GM19452 (cell line): Measurements from ENCODE around the gene GET4.

Experiments
- ATAC-seq: cut with Tn5 transposase; IDR thresholded peaks from one replicate; pipeline ENCODE4 v1.9.1; 2021; ENCODE audit not compliant: unreplicated experiment

GET4 gene

GRCh38 chr7:885261-885892, 9.0 kb downstream of the GET4 start:
- ATAC-seq = no peak

DNA sequence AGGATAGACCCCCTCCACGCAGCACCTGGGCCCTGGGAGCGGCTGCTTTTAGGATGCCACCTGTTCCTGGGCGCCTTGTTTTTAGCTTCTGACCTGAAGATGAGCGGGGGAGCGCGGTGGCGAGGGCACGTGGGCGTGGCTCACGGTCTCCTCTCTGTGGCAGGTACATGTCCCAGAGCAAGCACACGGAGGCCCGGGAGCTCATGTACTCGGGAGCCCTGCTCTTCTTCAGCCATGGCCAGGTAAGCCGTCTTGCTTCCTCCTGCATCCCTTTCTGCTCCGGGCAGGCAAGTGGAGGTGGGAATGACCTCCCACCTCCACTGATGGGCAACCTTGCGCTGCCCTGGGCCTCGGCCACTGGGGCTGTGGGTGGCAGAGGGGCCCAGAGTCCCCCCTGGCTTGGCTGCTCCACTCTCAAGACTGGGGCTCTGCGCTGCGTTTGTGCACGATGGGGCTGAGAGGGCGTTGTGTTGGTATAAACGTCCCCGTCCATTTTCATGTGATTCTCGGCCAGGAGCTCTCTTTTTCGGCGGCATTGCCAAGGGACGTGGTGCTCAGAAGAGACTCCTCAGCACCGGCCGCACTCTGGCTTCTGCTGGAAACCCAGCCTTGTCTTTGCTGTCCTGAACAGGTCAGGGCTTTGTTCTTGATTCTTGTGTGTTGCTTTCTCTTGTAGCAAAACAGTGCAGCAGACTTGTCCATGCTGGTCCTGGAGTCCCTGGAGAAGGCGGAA, 9.7 kb downstream of the GET4 start:
- ATAC-seq = no peak

DNA sequence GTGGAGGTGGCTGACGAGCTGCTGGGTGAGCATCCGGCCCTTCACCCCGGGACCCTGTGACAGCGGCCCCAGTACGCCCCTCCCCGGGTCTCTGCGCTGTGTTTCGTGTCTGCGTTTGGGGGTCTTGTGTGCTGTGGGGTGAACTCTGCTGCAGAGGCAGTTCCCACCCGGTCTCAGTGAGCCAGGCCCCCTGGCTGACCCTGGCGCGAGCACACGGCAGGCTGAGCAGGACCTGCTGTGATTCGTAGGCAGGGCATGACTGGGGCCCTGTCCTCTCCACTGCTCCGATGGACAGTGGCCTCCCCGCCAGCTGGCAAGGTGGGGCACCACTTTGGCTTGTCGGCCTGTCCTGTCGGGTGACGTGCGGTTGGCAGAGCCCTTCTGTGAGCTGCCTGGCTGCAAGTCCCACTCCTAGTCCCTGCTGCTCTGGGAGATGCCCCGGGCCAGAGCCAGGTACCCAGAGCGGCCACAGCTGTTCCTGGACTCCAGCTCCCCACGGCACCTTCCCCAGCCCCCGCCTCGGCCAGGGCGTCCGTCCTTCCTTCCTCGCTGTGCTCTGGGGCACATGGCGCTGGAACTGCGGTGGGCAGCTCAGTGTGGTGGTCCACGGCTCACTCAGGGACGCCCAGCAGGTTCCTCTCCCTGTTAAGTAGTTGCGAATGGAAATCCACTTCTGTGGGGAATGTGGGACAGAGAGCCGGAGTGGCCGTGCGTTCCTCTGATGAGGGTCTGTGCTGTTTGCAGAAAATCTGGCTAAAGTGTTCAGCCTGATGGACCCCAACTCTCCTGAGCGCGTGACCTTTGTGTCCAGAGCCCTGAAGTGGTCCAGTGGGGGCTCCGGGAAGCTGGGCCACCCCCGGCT, 10.5 kb downstream of the GET4 start:
- ATAC-seq = no peak

GRCh38 chr7:887488-887820, 11.1 kb downstream of the GET4 start:
- no peak for ATAC-seq

GRCh38 chr7:888081-889024, 12.0 kb downstream of the GET4 start:
- no peak for ATAC-seq

DNA sequence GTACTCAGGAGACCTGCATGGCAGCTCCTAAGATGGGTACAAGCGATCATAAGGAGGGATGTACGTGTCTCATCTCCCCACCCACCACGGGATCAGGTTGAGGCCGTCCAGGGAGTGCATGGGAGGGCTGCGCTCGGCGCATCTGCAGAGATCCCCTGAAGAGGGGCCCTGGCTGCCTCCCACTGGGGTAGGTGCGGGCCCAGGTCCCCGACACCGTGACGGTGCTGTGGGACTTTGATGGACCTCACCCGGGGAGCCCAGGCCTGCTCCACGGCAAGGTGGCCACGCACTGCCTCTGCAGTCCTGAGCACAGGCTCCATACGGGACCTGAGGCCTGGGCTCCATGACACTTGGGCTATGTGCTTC, 12.7 kb downstream of the GET4 start:
- no peak for ATAC-seq

DNA sequence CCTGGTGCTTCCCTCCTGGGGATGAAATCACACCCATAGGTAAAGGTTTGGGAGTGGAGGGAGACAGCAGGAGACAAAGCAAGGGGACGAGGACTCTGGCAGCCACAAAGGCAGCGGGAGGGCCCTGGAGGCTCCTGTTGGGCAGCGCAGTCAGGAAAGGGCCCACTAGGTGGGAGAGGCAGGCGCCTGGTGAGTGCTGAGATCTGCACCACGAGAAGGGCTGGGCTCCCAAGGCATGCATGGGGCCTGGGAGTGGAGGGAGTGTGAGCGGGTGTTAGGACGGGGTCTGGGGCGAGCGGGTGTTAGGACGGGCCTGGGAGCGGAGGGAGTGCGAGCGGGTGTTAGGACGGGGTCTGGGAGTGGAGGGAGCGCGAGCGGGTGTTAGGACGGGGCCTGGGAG, 13.0 kb downstream of the GET4 start:
- ATAC-seq = no peak

GRCh38 chr7:890868-891267, 14.5 kb downstream of the GET4 start:
- no peak for ATAC-seq

DNA sequence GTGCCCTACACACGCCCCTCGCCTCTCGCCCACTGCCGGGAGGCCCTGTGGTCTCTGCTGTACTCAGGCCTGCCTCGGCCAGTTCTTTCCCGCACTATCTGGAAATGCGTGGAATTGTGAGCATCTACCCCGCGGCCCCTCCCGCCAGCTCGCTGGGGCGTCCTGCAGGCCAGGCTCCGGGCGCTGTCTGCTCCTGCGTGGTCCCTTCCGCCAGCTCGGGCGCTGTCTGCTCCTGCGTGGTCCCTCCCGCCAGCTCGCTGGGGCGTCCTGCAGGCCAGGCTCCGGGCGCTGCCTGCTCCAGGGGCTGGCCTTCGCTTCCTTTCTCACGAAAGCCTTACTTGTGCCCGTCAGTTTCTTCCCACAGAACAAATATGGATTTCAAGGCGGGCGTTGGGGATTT, 14.9 kb downstream of the GET4 start:
- no peak for ATAC-seq

- no peak for ATAC-seq
Measured at GRCh38 chr7:891805-892204, 15.5 kb downstream of the GET4 start.

DNA sequence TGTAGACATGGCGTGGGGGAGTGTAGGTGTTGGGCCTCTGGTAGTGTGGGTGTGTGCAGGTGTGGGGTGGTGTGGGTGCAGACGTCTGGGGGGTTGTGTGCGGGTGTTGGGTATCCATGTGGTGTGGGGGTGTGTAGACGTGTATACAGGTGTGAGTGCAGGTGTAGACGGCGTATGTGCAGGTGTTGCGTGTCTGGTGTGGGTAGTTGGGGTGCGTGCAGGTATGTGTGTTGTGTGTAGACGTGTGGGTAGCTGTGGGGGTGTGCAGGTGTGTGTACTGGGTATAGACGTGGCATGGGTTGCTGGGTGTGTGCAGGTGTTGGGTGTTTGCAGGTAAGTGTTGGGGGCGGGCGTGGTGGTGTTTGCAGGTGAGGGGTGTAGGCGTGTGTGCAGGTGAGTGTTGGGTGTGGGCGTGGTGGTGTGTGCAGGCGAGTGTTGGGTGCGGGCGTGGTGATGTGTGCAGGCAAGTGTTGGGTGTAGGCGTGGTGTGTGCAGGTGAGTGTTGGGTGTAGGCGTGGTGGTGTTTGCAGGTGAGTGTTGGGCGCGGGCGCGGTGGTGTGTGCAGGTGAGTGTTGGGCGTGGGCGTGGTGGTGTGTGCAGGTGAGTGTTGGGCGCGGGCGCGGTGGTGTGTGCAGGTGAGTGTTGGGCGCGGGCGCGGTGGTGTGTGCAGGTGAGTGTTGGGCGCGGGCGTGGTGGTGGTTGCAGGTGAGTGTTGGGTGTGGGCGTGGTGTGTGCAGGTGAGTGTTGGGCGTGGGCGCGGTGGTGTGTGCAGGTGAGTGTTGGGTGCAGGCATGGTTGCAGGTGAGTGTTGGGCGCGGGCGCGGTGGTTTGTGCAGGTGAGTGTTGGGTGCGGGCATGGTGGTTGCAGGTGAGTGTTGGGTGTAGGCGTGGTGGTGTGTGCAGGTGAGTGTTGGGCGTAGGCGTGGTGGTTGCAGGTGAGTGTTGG, 16.6 kb downstream of the GET4 start:
- no peak for ATAC-seq

DNA sequence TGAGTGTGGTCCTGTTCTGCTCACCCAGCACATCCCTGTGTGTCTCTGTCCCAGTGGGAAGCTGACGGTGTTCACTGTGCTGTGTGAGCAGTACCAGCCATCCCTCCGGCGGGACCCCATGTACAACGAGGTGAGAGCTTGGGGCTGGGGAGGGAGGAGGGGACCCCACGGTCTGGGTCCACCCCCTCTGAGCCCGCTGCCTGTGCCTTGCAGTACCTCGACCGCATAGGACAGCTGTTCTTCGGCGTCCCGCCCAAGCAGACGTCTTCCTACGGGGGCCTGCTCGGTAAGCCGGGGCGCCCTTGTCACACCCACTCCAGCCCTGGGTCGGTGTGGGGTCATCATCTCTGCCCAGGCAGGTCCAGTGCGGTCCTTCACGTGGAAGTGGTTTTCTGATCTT, 17.3 kb downstream of the GET4 start:
- no peak for ATAC-seq

GRCh38 chr7:894164-894867, 18.0 kb downstream of the GET4 start:
- no peak for ATAC-seq

DNA sequence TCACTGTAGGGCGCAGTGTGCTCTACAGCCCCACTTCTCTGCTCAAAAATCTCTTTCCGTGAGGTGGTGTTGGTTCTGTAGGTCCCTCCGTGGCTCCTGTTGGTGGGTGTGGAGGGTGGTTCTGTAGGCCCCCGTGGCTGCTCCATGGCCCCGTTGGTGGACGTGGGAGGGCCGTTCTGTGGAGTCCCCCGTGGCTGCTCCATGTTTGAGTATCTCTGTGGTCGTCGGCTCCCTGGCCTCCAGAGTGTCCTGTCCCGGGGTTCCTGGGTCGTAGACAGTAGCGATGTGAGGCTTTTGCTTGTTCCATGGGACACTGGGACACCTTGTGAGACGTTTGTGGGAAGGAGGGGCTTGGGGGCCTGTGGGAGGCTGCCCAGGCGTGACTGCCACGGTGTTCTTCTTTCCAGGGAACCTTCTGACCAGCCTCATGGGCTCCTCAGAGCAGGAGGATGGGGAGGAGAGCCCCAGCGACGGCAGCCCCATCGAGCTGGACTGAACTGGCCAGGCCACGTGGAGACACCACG, 18.6 kb downstream of the GET4 start:
- ATAC-seq = no peak

DNA sequence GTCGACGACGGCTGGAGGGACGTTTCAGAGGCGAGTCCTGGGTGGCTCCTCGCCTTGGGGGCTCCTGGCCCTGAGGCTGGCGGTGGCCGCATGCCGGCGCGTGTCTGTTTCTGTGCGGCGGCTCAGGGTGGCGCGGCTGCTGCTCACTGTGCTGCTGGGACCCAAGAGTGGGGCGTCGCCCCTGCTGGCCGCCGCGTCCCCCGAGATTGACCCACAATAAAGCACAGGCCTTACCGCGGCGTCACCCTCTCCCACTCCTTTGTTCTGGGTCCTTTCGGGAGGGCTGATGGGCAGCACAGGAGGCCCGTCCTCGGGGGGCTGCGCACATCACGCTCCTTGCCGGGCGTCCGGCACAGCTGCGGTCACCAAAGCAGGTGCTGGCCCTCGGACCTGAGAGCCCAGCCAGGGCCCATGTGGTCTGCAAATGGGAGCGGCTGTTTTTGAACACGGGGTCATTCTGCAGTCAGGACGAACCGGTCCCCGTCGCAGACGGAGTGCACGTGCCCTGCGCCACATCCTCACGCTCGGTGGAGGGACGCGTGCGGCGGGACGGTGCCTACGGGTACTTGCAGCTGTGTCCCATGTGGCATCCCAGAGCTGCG, 19.2 kb downstream of the GET4 start:
- no peak for ATAC-seq

GRCh38 chr7:896346-897075, 20.2 kb downstream of the GET4 start:
- no peak for ATAC-seq

DNA sequence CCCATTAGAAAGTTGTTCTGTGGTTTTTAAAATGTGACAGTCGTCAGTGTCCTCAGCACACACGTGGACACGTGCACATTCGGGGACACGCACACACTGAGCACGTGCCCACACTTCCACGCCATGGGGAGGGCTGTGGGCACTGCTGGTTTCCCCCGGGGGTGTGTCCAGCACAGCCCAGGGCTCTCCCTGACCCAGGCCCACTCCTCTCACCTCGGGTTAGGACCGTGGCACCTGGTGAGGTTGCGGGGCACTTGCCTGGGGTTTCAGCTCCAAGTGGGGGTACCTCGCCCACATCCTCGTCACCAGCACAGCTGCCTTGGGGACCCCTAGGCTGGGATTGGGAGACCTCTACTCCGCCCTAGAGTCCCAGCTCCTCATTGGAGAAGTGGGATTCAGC, 20.7 kb downstream of the GET4 start:
- ATAC-seq = no peak

- no peak for ATAC-seq
Measured at GRCh38 chr7:897771-898376, 21.5 kb downstream of the GET4 start.
